SW 1271 (cell line): Measurements from ENCODE around the gene KCNH3.

Experiments used
- DNase-seq, 2 experiments: peaks; one replicate each; lab custom pipeline; 2025; lab: John Stamatoyannopoulos, UW

Gene KCNH3

DNA sequence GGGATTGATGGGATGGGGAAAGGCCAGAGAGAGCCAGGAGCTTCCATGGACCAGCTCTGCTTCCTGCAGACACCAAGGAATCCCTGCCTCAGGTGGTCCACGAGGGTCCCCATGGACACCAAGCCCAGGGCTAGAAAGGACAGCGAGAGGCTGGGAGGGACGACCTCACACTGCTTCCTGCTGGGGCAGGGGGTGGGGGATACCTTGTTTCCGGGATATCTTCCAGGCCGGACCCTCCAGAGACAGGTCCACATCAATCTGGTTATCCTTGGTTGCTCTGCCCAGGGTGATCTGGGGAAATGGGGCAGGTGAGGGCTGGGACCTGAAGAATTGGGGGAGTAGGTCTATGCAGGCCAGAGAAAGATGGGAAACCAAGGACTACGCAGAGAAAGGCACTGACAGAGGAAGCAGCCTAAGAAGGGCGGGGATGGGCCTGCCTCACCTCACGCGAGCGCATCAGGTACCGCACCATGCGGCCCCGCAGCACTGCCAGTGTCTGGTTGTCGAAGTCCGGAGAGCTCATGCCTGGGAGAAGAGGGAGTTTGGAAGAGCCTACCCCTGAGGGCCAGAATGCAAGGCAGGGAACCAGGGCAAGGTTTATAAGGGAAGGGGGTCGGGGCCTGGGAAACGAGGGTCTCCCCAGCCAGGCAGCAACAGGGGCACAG, 20.3 kb downstream of the KCNH3 start:
- no peak for DNase-seq

DNA sequence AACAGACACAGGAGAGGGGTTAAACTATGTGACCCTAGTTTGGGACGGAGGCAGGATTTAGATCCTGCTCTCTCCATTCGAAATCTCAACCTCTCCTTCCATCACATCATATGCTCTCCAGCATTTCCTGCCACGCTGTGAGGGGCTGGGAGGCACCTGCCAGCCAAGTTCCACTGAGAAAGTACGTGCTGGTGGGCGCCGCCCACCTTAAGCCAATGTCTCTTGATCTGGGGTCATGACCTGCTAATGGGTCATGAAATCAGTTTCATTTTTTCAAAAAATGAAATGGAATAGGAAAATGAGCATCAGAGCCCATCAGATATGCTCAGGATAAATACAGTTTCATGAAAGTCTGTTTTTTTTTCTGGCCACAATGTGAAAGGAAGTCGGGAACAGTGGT, 21.9 kb downstream of the KCNH3 start:
- DNase-seq, result no peak

DNA sequence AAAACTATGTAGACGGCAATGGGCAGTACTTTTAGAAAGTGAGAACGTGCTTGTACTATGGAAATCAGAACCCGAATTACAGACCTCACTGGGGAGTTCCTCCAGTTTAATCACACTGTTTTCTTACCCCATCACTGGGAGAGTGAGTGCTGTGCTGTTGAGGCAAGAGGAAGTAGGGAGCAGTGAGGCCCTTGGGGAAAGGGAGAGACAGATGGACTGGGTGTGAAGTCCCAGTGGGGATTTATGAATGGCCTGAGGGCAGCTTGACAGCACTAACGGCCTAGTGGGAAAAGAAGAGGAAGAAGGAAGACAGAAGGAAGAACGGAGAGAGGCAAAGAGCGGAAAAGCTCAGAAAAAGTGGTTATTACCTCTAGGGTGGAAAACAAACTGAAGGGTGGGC, 23.4 kb downstream of the KCNH3 start:
- DNase-seq, result no peak

DNA sequence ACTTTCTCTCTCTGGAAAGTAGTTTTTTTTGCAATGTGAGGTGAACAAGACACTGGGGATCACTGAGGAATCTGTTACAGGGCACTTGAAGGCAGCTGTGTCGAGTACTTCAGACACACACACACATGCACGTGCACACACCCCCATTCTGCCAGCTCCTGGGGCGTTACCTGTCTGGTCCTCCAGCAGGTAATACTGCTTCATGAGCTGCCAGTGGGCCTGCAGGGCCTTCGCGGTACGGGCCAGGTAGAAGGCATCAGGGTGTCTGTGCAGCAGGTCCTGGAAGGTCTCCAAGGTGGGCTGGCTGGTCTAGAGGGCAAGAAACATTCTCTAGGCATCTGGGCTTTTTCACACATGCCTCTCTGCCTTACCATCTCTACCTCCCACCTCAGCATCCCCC, 24.0 kb downstream of the KCNH3 start:
- no peak for DNase-seq

DNA sequence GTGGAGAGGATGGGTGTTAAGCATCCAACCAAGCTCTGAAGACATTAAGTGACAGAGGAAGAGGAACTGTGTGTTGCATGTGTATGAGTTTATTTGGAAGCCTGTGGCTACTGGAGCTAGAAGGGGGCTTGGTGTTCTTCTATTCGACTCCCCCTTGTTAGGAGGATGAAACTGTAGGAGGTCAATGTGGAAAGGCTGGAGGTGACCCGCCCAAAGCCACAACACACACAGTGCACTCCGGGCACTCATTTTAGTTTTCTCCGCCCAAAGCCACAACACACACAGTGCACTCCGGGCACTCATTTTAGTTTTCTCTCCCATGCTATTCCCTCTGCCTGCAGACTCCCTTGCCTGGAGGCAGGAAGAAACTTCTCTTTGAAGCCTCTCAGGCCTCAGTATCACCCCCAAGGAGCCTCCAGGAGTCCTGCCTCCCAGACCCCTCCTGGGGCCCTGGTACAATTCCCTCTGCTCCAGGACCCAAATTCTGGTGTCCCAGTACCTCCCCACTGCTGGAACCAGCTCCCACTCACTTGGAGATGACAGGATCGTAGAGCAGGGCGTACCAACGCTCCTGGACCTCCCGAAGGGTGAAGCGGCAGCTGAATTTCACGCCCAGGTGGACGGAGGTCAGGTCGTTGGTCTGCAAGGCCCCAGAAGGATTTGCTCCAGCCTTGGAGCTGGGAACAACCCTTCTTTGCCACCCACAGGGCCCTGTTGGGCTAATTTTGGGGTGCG, 25.3 kb downstream of the KCNH3 start:
- DNase-seq, result no peak

DNA sequence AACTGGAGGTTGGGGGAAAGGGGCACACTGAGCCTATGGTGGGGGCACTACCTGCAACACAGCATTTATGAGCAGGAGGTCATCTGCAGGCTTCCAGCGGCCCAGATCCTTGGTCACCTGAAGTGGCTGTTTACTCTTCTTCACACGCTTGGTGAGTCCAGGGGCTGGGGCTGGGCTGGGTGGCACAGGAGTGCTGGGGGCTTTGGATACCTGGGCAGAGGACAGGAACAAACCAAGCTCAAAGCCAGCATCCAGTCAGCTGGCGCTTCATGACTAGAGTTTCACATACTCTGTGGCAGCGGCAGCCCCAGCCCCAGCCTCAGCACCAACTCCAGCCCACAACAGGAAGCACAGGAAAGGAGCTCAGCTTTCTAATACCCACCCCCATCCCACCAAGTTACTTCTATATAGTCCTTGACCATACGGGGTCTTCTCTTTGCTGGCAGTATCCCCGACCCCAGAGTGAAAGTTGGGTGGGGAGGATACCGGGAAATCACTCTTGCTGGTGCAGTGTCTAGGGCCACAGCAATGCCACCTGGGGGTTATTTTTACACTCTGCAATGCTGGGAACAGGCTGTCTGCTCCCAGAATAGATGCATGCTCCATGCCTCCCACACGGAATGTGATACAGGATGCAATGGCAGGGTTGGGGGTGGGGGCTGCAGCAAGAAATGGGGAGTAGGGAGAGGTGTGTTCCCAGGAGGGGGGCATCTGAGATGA, 26.0 kb downstream of the KCNH3 start:
- DNase-seq, result no peak

DNA sequence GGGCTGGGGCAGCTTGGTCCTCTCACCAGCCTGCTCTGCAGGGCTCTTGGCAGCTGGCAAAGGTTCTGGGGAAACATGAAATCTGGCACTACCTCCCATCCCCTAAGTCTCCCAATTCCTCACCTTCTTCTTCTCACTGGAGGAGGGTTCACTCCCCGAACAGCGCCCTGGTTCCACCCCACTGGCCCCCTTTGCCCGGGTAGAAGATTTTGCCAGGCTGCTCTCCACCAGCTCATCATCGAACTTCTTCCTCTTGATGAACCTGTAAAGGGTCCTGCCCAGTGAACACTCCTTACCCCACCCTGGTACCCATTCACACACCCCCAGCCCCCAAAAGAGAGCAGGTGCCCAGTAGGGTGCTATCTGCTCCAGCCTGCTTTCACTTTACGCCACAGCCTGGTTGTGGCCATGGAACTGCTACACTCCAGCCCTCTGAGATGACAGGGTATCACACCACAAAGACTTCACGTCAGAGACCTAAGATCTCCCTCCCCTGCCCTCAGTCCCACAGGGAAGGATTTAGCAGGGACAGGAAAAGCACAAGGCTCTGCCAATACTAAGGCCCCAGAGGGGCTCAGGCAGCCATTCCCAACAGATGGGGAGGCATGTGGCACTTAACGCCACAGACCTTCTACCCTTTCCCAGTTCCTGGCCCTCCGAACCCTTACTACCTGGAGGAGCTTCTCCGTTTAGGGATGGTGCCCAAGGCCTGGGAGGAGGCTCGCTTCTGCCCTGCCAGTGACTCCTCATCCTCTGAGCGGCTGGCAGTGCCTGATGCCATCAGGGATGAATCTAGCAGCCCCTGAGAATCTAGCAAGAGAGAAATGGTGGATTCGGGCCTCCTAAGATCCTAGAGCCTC, 26.8 kb downstream of the KCNH3 start:
- DNase-seq, result no peak

DNA sequence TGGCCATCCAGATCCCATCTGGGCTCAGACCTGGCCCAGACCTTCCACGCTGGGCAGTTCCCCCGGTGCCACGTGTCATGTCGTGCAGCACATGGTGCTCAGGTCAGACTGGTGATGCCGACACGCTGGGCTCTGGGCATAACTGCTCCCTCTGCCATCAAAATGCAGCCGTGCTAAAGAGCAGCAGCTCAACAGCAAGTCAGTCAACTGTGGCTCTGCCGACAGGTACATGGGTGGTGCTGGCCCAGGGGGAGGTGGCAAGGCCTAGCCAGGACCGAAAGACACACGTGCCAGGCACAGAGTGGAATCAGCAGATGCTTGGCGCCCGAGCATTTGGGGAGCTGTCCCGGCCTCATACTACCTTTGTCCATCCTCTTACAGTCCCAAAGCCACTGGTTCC, 27.5 kb downstream of the KCNH3 start:
- no peak for DNase-seq

DNA sequence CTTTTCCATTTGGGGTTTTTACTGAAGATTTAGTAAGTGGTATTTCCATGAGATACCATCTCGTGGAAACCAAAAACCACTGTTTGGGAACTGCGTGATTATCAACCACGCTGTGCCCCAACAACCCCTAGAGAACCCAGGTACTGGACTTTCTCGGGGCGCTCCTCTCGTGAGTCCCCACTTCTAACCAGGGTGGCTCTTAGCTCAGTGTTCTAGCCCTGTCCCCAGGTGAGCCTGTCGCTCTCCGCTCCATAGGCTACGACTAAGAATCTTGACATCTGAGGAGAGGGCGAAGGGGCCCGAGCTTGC, 28.4 kb downstream of the KCNH3 start:
- DNase-seq, result no peak

DNA sequence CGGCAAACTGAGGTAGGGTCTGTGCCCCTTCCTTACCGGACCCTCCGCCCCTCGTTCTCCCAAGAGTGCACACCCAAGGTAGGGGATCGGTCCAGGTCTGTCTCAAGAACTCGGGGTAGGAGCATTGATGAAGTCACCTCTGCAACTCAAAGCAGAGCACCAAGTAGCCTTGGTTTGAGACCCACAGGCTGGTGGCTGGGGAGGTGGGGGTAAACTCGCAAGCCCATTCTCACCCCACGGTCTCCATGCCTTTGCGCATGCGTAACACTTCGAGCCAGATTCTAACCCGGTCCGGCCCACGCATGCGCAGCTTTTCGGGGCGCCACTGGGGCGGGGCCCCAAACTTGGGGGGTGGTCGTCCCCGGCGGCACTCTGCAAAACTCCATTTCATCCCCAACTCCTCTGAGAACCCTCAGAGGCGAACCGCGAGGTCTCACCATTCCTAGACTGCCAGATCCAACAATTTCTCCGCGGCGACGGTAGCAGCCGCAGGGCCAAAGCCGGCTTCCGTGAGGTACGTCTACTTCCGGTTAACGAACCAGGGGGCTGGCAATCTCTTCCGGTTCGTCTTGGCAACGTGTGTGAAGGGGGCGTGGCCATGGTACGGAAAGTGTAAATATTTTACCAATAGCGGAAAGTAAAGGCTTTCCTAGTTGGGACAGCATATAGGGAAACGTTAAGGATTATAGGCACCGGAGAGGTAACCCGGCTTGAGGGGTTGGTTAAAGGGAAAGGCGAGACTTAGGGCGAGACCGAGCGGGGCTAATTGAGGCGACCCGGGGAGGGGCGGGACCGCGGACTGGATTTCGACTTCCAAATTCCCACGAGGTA, 29.0 kb downstream of the KCNH3 start, which contains the start of gene MCRS1:
TSS of gene MCRS1 (minus strand) at position 532 of the 831 bp plus-strand sequence. CDS start 1,411 bp downstream, outside the sequence.
- peak; percentile 75 to 91 for DNase-seq

DNA sequence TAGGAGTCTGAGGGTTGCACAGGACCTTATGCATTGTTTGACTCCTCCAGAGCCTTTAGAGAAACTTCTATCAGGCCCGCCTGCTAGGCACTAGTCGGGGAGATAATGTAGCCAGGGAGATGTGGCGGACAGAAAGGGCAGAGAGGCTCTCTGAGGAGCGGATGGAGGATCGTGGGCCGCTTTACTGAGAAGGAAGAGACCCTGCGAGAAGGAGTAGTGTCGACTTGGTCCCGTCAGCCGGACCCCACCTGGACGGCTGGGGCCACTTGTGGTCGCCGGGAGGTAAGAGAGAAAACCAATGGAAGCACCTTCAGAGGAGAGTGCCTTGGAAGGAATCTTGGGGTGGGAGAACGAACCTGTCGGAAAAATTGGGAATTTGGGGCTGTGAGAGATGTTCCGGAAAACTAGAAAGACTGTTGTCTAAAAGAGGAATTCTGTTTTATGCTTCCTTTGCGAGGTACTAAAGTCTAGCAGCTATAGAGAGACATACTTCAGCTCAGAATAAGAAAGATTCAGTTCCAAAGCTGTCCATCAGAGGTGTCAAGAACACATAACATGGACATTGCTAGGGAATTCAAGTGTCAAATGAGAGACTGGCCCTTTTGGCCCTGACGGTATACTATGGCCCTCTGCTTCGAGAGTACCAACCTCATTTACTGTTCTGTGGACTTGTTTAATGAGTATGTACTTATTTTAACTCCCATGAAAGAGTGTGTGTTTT, 29.8 kb downstream of the KCNH3 start:
- peak in 1 of 2 experiments; percentile 44 for DNase-seq

DNA sequence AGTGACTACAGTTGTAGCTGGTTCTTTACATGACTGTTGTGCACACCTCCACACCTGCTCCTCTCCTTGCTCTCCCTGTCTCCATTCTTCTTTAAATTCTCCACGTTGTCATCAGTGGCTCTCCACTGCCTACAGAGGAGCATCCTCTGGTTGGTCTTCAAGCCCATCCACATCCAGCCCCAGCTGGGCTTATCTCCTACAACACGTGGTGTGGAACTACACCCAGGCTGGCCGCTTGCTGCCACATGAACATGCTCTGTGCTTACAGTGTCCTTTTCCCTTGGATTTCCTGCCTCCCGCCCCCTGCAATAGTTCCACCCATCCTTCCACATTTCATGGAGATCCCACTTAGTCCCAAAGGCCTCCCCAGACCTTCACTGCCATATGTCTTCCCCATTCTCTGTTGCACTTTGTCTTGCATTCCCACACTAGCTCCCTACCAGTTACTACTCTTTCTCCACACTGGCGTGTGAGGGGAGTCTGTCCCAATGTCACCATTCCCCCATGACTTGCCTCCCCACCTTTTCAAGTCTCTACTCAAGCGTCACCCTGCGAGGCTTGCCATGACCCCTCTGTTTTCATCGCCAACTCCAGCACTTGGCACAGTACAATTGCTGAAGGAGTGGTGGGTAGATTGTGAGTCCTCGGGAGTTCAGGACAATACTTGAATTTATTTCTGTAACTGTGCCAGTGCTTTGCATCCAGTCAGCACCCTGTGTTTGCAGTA, 38.9 kb downstream of the KCNH3 start:
- no peak for DNase-seq

DNA sequence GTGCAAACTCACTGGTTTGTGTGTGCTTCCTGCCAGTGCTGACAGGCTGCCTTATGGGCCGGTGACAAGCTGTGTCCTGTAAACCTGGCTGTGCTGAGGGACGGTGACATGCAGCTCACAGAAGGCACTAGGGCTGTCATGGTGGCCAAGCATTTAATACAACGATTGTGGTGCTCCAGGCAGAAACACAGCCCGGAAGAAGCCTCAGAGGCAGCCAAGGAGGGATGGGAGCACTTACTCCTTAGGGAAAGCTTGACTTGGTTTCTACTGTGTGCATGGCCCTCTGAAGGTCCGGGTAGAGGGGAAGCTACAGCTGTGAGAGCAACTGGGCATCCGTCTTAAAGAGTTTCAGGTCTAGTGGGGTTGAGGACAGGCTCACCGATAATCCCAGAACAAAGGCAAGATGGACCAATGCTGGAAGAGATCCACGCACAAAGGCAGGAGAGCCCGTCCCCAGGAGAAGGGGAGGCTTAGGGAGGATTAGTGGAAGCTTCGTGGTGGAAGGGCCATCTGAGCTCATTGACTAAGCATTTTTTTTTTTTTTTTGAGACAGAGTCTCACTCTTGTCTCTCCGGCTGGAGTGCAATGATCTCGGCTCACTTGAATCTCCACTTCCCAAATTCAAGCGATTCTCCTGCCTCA, 39.8 kb downstream of the KCNH3 start:
- no peak for DNase-seq

DNA sequence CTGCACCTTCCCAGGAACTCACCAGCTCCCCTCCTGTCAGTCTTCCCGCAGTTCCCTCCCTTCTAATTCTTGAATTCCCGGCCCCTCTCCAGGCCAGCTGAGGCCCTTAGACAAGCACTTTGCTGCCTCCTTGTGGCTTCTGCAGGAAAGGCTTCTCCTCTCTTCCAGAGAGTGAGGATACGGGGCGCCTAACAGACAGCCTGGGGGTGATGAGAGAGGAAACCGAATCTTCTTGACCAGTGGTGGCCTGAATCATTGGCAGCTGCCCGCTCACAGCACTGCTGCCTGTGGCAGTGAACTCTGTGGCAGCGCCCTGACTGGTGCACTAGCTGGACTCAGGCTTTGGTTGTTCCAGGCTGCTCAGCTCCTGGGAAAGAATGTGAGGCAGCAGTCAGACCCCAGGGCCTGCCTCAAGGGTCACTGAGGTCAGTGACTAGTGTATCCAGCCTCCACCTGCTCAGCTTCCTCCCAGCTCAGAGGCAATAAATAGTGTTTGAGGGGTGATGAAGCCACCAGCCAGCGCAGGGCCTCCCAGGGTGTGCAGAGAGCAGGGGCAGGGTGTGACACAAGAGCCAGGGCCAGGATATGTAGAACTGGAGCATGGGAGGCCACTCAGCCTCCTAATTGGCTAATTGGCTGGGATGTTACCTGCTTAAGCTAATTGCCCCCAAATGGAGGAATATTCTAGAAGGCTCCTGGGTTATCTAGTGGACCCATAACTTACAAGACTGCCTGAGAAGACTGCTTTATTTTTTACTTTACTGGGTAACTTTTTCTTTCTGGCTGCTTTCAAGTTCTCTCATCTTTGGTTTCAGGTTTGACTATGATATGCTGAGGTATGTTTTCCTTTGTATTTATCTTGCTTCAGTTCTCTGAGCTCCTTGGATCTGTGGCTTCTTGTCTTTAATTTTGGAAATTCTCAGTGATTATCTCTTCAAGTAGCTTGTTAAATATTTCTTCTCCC, 42.0 kb downstream of the KCNH3 start:
- peak; percentile 15 to 48 for DNase-seq

DNA sequence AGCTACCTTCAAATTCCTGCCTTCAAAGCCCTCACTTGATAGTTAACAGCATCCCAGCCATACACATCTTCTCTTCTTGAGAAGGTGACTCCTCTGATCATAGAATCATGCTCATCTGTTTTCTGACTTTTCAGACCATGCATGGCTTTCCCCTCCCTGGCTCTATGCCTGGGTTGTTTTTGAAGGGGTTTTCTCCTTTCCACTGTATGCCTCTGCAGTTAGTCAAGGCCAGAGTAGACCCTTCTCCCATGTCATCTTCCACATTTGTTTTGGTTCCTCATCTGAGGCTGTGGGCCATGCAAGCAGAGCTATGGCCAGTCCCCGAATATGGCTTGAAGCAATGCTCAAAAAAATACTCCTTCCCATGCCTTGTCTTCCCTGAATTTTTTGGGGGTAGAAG, 43.4 kb downstream of the KCNH3 start:
- no peak for DNase-seq

DNA sequence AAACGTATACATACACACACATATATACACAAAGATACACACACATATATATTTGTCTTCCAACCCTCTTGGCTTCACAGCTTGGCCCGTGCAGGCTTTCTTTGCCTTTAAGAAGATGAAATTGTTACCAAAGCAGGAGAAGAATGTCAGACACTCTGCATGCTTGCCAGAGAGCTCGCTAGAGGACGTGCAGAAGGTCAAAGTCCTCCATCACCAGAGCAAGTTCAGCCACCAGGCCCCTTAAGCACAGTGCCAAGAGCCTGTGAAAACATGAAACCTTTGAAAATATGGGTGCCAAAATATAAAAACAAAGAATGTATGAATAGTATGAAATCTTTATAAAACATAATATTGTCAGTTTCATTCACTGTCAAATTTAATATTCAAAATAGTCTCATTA, 44.0 kb downstream of the KCNH3 start:
- no peak for DNase-seq

DNA sequence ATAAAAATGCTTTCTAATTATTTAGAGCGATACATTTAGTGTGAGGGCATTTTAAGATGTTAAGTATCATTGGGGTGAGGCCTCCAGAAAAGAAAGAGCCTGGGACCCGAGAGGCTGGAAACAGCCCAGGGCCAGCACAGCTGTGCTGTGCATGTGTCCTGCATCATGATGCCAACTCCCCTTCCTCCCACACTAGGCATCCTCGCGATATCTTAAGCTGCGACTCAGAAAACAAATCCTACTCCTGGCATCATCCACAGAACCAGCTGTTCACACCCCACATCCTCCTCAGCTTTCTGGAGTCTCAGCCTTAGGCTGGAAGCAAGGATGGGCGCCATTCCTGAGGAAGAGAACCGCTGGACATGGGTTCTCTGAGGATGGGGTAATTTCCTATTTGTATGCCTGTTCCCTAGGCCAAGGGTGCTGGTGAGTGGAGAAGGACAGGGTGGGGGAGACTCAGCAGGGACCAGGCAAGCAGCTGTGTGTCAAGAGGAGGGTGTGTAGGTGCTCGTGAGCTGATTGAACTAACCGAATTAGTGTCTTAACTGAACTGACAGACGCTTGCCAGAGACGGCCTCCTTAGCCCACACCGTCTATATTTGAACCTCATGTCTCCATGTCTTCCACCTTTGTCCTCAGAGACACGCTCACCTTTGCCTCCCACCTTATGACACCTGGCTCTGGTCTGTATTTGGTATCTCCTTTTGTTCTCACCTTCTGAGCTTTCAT, 44.7 kb downstream of the KCNH3 start:
- DNase-seq, result no peak

DNA sequence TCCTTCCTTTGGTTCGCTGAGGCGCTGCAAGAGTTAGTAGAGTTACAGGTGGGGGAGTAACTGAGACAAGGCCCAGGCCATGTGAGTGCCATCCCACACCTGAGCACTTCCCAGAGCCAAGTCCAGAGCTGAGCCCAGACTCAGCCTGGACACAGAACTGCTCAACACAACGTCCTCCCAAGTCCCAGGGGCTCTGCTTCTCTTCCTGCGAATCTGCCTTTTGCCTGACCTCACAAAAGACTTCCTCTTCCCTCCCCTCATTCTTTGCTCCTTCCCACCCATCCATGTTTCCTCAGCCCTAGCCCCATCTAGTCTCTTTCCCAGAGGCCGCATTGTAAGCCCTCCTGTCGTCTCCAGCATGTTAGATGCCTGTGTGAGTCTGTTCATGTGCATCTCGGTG, 45.8 kb downstream of the KCNH3 start:
- DNase-seq, result no peak
